Measurements from ENCODE around the gene CASK.

The CASK gene

GRCh38 chrX:41737065-41737464 is 186.3 kb downstream of the CASK start:
- no peaks in the 10 kb centered on the region for H3K27me3 ChIP-seq (ENCODE audit: insufficient read depth, poor library complexity, severe bottlenecking)
- no peak overlapping the region for H3K27ac ChIP-seq (replicated peaks)
- H3K4me3 ChIP-seq (replicated peaks; ENCODE audit: insufficient read depth, low read length), result no peak overlapping the region
- TF ChIP-seq POLR2AphosphoS5 (IDR thresholded peaks at IDR 0.05; ENCODE audit: low read depth) (no peak), CTCF (IDR thresholded peaks at IDR 0.05; ENCODE audit: insufficient read depth, low read length) (no peak), SPI1 (IDR thresholded peaks at IDR 0.05; ENCODE audit: borderline replicate concordance, low read depth) (no peak), REST (IDR thresholded peaks at IDR 0.05; ENCODE audit: insufficient replicate concordance, low read depth) (no peak), GABPA (IDR thresholded peaks at IDR 0.05; ENCODE audit: low read depth) (no peak)
- DNase-seq (ENCODE audit: low read depth in 1 of 2, low spot score in 1 of 2), result peak in 1 of 2 experiments; percentile 66

- peak in 1 of 2 experiments; percentile 35 for DNase-seq (ENCODE audit: low read depth in 1 of 2, low spot score in 1 of 2)
These were observed 188.8 kb downstream of the CASK start for GRCh38 chrX:41734530-41734929.

GRCh38 chrX:41733939-41734338 is 189.4 kb downstream of the CASK start:
- TF ChIP-seq GABPA (IDR thresholded peaks at IDR 0.05; ENCODE audit: low read depth) (no peak), POLR2AphosphoS5 (IDR thresholded peaks at IDR 0.05; ENCODE audit: low read depth) (no peak), SPI1 (IDR thresholded peaks at IDR 0.05; ENCODE audit: borderline replicate concordance, low read depth) (no peak), REST (IDR thresholded peaks at IDR 0.05; ENCODE audit: insufficient replicate concordance, low read depth) (no peak), CTCF (IDR thresholded peaks at IDR 0.05; ENCODE audit: insufficient read depth, low read length) (no peak)
- Histone ChIP-seq H3K27me3 (ENCODE audit: insufficient read depth, poor library complexity, severe bottlenecking) (no peaks in the 10 kb centered on the region), H3K4me3 (replicated peaks; ENCODE audit: insufficient read depth, low read length) (no peak overlapping the region), H3K27ac (replicated peaks) (no peak overlapping the region)
- peak in 1 of 2 experiments; percentile 5 for DNase-seq (ENCODE audit: low read depth in 1 of 2, low spot score in 1 of 2)

More at GRCh38 chrX:41734530-41734929, 188.8 kb downstream of the CASK start:
- Histone ChIP-seq H3K4me3 (replicated peaks; ENCODE audit: insufficient read depth, low read length) (no peak overlapping the region), H3K27me3 (ENCODE audit: insufficient read depth, poor library complexity, severe bottlenecking) (no peaks in the 10 kb centered on the region), H3K27ac (replicated peaks) (no peak overlapping the region)
- TF ChIP-seq GABPA (IDR thresholded peaks at IDR 0.05; ENCODE audit: low read depth) (no peak), CTCF (IDR thresholded peaks at IDR 0.05; ENCODE audit: insufficient read depth, low read length) (peak; percentile 28)

- H3K27me3 ChIP-seq (ENCODE audit: insufficient read depth, poor library complexity, severe bottlenecking), result no peaks in the 10 kb centered on the region
- DNase-seq (ENCODE audit: low read depth in 1 of 2, low spot score in 1 of 2), result no peak
- TF ChIP-seq REST (IDR thresholded peaks at IDR 0.05; ENCODE audit: insufficient replicate concordance, low read depth) (no peak), POLR2AphosphoS5 (IDR thresholded peaks at IDR 0.05; ENCODE audit: low read depth) (no peak), CTCF (IDR thresholded peaks at IDR 0.05; ENCODE audit: insufficient read depth, low read length) (no peak), GABPA (IDR thresholded peaks at IDR 0.05; ENCODE audit: low read depth) (no peak), SPI1 (IDR thresholded peaks at IDR 0.05; ENCODE audit: borderline replicate concordance, low read depth) (no peak)
- no peak overlapping the region for H3K4me3 ChIP-seq (replicated peaks; ENCODE audit: insufficient read depth, low read length)
- no peak overlapping the region for H3K27ac ChIP-seq (replicated peaks)
These were observed 191.1 kb downstream of the CASK start for GRCh38 chrX:41732260-41732659.
